HG03439 (cell line): ENCODE results near the gene HPD.

Experiments used
- ATAC-seq: cut with Tn5 transposase; IDR thresholded peaks from one replicate; pipeline ENCODE4 v1.9.1; 2021; ENCODE audit warnings: mild to moderate bottlenecking, moderate library complexity; ENCODE audit not compliant: unreplicated experiment

The HPD gene

GRCh38 chr12:121829250-121829918 lies 29.3 kb downstream of the HPD start:
- ATAC-seq = no peak

GRCh38 chr12:121828826-121829225 lies 29.8 kb downstream of the HPD start:
- no peak for ATAC-seq

GRCh38 chr12:121828306-121828705 lies 30.4 kb downstream of the HPD start:
- ATAC-seq = no peak

- ATAC-seq = no peak
These were observed 31.1 kb downstream of the HPD start for GRCh38 chr12:121827351-121828099.

- no peak for ATAC-seq
These were observed 32.1 kb downstream of the HPD start for GRCh38 chr12:121826318-121827150.

GRCh38 chr12:121825041-121825523 lies 33.6 kb downstream of the HPD start:
- no peak for ATAC-seq

- ATAC-seq = no peak
These were observed 34.9 kb downstream of the HPD start for GRCh38 chr12:121823727-121824115.

GRCh38 chr12:121823101-121823726 lies 35.4 kb downstream of the HPD start:
- no peak for ATAC-seq

- no peak for ATAC-seq
These were observed 36.1 kb downstream of the HPD start for GRCh38 chr12:121822393-121823100.

GRCh38 chr12:121820056-121820455 lies 38.6 kb downstream of the HPD start:
- ATAC-seq = no peak

GRCh38 chr12:121819212-121819949 lies 39.3 kb downstream of the HPD start:
- ATAC-seq = no peak

GRCh38 chr12:121817648-121818043 lies 41.0 kb downstream of the HPD start:
- ATAC-seq = no peak

GRCh38 chr12:121816925-121817647 lies 41.6 kb downstream of the HPD start:
- ATAC-seq = no peak

- no peak for ATAC-seq
These were observed 43.4 kb downstream of the HPD start for GRCh38 chr12:121815263-121815662.

- ATAC-seq = no peak
These were observed 44.1 kb downstream of the HPD start for GRCh38 chr12:121814429-121815119.

- ATAC-seq = no peak
These were observed 44.7 kb downstream of the HPD start for GRCh38 chr12:121813951-121814350.

- ATAC-seq = no peak
These were observed 45.5 kb downstream of the HPD start for GRCh38 chr12:121812921-121813896.
